PC-9 (cell line): ENCODE results near the gene DLEC1. TPM values are rescaled to one million over a fixed set of nuclear protein-coding genes. Genes with fewer than 3 reads are reported as not detected.
"Not testable (repeated sequence)": the region's sequence is repeated elsewhere in the genome, so short reads cannot be mapped to it uniquely, and the experiment has no call there.

ENCODE experiments used
- BruUV-seq: library from RNA; stranded (reverse); fragments of 400-500 nt; replicated peaks from 2 replicates; lab custom pipeline; 2021; lab: Mats Ljungman, UMichigan
- CTCF ChIA-PET: fragments of 300-600 bp; sonication (Branson Sonifier 250); formaldehyde crosslinking; loops from one replicate; lab custom pipeline; 2022; ENCODE audit warnings: antibody characterized with exemption; lab: Charles Lee
- POLR2A ChIA-PET: fragments of 300-600 bp; sonication (Branson Sonifier 250); formaldehyde crosslinking; loops from one replicate; lab custom pipeline; 2022; ENCODE audit warnings: antibody characterized with exemption; ENCODE audit not compliant: unreplicated experiment; lab: Charles Lee
- DNase-seq, 2 experiments: peaks; one replicate each; pipeline versions ENCODE4 v3.0.0 to v3.0.0-alpha.2; 2015 to 2022; ENCODE audit warnings: mixed read lengths in 1 of 2
- H2AFZ ChIP-seq: fragments of 200-600 bp; sonication (generic); 2 replicates; pipeline ENCODE4 v1.8.1; 2017; ENCODE audit warnings: antibody characterized with exemption
- H3F3A ChIP-seq: fragments of 200-600 bp; sonication (generic); 2 replicates; pipeline ENCODE4 v1.8.1; 2017; ENCODE audit warnings: antibody characterized with exemption, mild to moderate bottlenecking, low read depth; ENCODE audit not compliant: insufficient read depth
- H3K27ac ChIP-seq: fragments of 200-600 bp; sonication (generic); 2 replicates; pipeline ENCODE4 v1.6.1; 2016; ENCODE audit warnings: mixed run types
- H3K27me3 ChIP-seq: fragments of 200-600 bp; sonication (generic); 2 replicates; pipeline ENCODE4 v1.6.1; 2016; ENCODE audit warnings: low read depth, mixed run types; ENCODE audit not compliant: insufficient read depth
- H3K36me3 ChIP-seq: fragments of 200-600 bp; sonication (generic); 2 replicates; pipeline ENCODE4 v1.6.1; 2016; ENCODE audit warnings: low read depth, mixed run types
- H3K4me1 ChIP-seq: fragments of 200-600 bp; sonication (generic); replicated peaks from 2 replicates; pipeline ENCODE4 v1.6.1; 2016; ENCODE audit warnings: mixed run types; ENCODE audit not compliant: insufficient read depth
- H3K4me2 ChIP-seq: fragments of 200-600 bp; sonication (generic); 2 replicates; pipeline ENCODE4 v1.6.1; 2017; ENCODE audit warnings: mixed run types
- H3K4me3 ChIP-seq: fragments of 200-600 bp; sonication (generic); 2 replicates; pipeline ENCODE4 v1.6.1; 2016; ENCODE audit warnings: mixed run types
- H3K79me2 ChIP-seq: fragments of 200-600 bp; sonication (generic); 2 replicates; pipeline ENCODE4 v1.6.1; 2017; ENCODE audit warnings: low read depth, mixed run types
- H3K9me2 ChIP-seq: fragments of 200-600 bp; sonication (generic); 2 replicates; pipeline ENCODE4 v1.8.1; 2017; ENCODE audit warnings: mild to moderate bottlenecking; ENCODE audit not compliant: insufficient read depth
- H3K9me3 ChIP-seq: fragments of 200-600 bp; sonication (generic); 2 replicates; pipeline ENCODE4 v1.8.1; 2016; ENCODE audit warnings: low read depth; ENCODE audit not compliant: insufficient read depth
- H4K20me1 ChIP-seq: fragments of 200-600 bp; sonication (generic); 2 replicates; pipeline ENCODE4 v1.8.1; 2017; ENCODE audit not compliant: insufficient read depth
- CTCF ChIP-seq: fragments of 200-600 bp; sonication (generic); conservative IDR thresholded peaks from 2 replicates; pipeline ENCODE4 v1.6.1; 2017; ENCODE audit warnings: mixed run types, antibody characterized with exemption, mild to moderate bottlenecking, moderate library complexity
- EZH2 ChIP-seq: fragments of 200-600 bp; sonication (generic); IDR thresholded peaks from 2 replicates; pipeline ENCODE4 v1.8.0; 2017; ENCODE audit warnings: antibody characterized with exemption, low read depth
- intact Hi-C: fragments of 100-400 bp; cut with micrococcal nuclease; formaldehyde crosslinking; loops from one replicate; pipeline ENCODE4 v1.10.0; 2022; ENCODE audit not compliant: unreplicated experiment
- total RNA-seq: library from RNA; stranded (reverse); gene quantifications from 2 replicates; pipeline ENCODE4 v1.2.3, GENCODE V29; 2021

DLEC1 gene
- total RNA-seq, 1 experiment from 2014 or later, result 0.35 TPM

DNA sequence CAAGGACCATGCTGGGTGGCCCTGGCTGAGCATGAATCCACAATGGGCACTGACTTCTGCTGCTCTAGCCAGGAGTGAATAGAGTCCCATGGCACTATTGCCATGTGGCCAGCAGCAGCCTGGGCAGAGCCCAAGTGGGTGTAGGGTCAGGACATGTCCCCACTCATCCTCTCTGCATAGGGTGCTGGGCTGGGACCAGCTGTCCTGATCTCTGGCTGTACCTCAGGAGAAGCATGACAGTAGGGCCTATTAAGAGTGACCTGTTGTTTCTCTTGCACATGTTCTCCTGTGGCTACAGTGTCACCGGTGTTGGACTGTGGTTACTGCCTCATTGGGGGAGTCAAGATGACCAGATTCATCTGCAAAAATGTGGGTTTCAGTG is 46.9 kb downstream of the DLEC1 start:
- Histone ChIP-seq H4K20me1 (no peaks in the 10 kb centered on the region), H3K27me3 (no peaks in the 10 kb centered on the region), H3F3A (peaks cover 8% of the 10 kb centered on the region; the same call in 1 of the 2 replicates), H3K4me2 (no peak overlapping the region), H3K9me2 (no peaks in the 10 kb centered on the region), H3K27ac (no peak overlapping the region), H3K36me3 (no peaks in the 10 kb centered on the region), H3K4me1 (no peaks in the 10 kb centered on the region), H3K9me3 (no peaks in the 10 kb centered on the region), H2AFZ (no peak overlapping the region), H3K4me3 (no peak overlapping the region), H3K79me2 (no peaks in the 10 kb centered on the region)
- DNase-seq, result no peak
- BruUV-seq, result no TSS peak
- TF ChIP-seq CTCF (no peak), EZH2 (no peak)
- POLR2A ChIA-PET, result no interaction called here
- intact Hi-C loops, result no loop called here
- CTCF ChIA-PET, result no interaction called here

DNA sequence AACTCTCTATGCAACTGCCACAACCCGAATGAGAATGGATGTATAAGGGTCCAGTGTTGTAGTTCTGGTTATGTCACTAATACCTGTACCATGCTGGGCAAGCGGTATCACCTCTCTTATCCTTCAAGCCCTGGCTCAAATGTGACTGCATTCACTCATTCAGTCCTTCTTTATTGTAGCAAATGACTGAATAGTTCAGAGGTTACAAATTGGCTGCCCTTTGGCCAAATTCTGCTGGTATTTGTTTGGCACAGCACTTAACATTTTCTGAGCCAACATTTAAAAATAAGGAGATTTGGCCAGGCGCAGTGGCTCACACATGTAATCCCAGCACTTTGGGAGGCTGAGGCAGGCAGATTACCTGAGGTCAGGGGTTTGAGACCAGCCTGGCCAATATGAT is 47.5 kb downstream of the DLEC1 start:
- ChIA-PET CTCF (no interaction called here), POLR2A (no interaction called here)
- intact Hi-C loops, result no loop called here
- Histone ChIP-seq H3K9me2 (no peaks in the 10 kb centered on the region), H3K27me3 (0 out of 2 replicates have a peak, but pooled peaks cover 2% of the 10 kb centered on the region), H3K27ac (no peak overlapping the region), H3K4me3 (no peak overlapping the region), H3K36me3 (no peaks in the 10 kb centered on the region), H4K20me1 (no peaks in the 10 kb centered on the region), H3K4me2 (no peak overlapping the region), H3K4me1 (no peaks in the 10 kb centered on the region), H3K9me3 (no peaks in the 10 kb centered on the region), H2AFZ (no peak overlapping the region), H3K79me2 (no peaks in the 10 kb centered on the region), H3F3A (peaks cover 8% of the 10 kb centered on the region; the same call in 1 of the 2 replicates)
- no peak for DNase-seq
- no TSS peak for BruUV-seq
- TF ChIP-seq EZH2 (no peak), CTCF (no peak)

DNA sequence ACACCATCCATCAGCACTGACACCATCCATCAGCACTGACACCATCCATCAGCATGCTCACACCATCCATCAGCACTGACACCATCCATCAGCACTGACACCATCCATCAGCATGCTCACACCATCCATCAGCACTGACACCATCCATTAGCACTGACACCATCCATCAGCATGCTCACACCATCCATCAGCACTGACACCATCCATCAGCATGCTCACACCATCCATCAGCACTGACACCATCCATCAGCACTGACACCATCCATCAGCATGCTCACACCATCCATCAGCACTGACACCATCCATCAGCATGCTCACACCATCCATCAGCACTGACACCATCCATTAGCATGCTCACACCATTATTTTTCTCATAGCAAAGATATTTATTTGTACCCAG is 48.3 kb downstream of the DLEC1 start:
- intact Hi-C loops, CTCF ChIA-PET, POLR2A ChIA-PET: not testable (repeated sequence)

More for the DNA sequence above, 48.3 kb downstream of the DLEC1 start:
- H3K27ac ChIP-seq, H3K9me3 ChIP-seq, DNase-seq, H3K27me3 ChIP-seq, H3K4me2 ChIP-seq, H3K4me1 ChIP-seq, H2AFZ ChIP-seq, H3F3A ChIP-seq, H3K4me3 ChIP-seq, H3K79me2 ChIP-seq, H3K36me3 ChIP-seq, H3K9me2 ChIP-seq, H4K20me1 ChIP-seq, BruUV-seq: not testable (repeated sequence)
